ENCODE results near the gene REEP2. TPM values are rescaled to one million over a fixed set of nuclear protein-coding genes. Genes with fewer than 3 reads are reported as not detected.

REEP2 gene
- polyA plus RNA-seq, 2 of the 4 experiments (the other 2 are of a cell fraction): 4.6 to 5.1 TPM

GRCh38 chr5:138489683-138490061 is 50.8 kb downstream of the REEP2 start:
- FAIRE-seq: no peak
- WGBS (ENCODE audit: missing lambda C conversion rate): 80% methylated on average over 5 of the region's 5 CpGs

More at GRCh38 chr5:138489683-138490061, 50.8 kb downstream of the REEP2 start:
- DNase-seq (ENCODE audit: low read depth in 1 of 2, low spot score in 1 of 2): no peak
- H3K27ac ChIP-seq: no peak overlapping the region
- peaks cover 9% of the 10 kb centered on the region; the same call in 1 of the 3 replicates for H3K4me1 ChIP-seq
- ChIA-PET CTCF (interaction anchor here (0.6 to 2.5 kb wide), 5 partner anchors 14 to 160 kb away, joined by 3 to 21 read pairs (median 3); partner anchors contain the start of gene EGR1), POLR2A (no interaction called here)
- ATAC-seq: peak in 1 of 2 experiments; percentile 7; a peak in 2 of 6 replicates
- H3K9me3 ChIP-seq: no peaks in the 10 kb centered on the region
- no peak overlapping the region for H3K4me3 ChIP-seq
- H3K4me2 ChIP-seq: no peak overlapping the region
- TF ChIP-seq CBX2 (IDR thresholded peaks at IDR 0.05; ENCODE audit: borderline replicate concordance, low read depth) (no peak), FOSL2 (IDR thresholded peaks at IDR 0.05) (no peak), FOSL2 (CRISPR knock-in tag; IDR thresholded peaks at IDR 0.05) (no peak), ESRRA (IDR thresholded peaks at IDR 0.05; ENCODE audit: borderline replicate concordance, low read length) (no peak), FOXS1 (CRISPR knock-in tag; IDR thresholded peaks at IDR 0.05) (no peak), USF2 (IDR thresholded peaks at IDR 0.05) (no peak), RFX5 (IDR thresholded peaks at IDR 0.05) (no peak), HDAC2 (IDR thresholded peaks at IDR 0.05) (no peak), ZNF302 (CRISPR knock-in tag; IDR thresholded peaks at IDR 0.05) (no peak), HOXA7 (CRISPR knock-in tag; IDR thresholded peaks at IDR 0.05) (no peak), CEBPB (IDR thresholded peaks at IDR 0.05) (no peak), HOXB5 (CRISPR knock-in tag; IDR thresholded peaks at IDR 0.05) (no peak), TFCP2L1 (CRISPR knock-in tag; IDR thresholded peaks at IDR 0.05) (no peak), EP300 (IDR thresholded peaks at IDR 0.05) (no peak), ZC3H11A (IDR thresholded peaks at IDR 0.05) (no peak)
- TF ChIP-seq, protein P1, sequence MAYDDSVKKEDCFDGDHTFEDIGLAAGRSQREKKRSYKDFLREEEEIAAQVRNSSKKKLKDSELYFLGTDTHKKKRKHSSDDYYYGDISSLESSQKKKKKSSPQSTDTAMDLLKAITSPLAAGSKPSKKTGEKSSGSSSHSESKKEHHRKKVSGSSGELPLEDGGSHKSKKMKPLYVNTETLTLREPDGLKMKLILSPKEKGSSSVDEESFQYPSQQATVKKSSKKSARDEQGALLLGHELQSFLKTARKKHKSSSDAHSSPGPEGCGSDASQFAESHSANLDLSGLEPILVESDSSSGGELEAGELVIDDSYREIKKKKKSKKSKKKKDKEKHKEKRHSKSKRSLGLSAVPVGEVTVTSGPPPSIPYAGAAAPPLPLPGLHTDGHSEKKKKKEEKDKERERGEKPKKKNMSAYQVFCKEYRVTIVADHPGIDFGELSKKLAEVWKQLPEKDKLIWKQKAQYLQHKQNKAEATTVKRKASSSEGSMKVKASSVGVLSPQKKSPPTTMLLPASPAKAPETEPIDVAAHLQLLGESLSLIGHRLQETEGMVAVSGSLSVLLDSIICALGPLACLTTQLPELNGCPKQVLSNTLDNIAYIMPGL (CRISPR knock-in tag; IDR thresholded peaks at IDR 0.05; ENCODE audit: borderline replicate concordance): no peak
- TF ChIP-seq, protein P2, sequence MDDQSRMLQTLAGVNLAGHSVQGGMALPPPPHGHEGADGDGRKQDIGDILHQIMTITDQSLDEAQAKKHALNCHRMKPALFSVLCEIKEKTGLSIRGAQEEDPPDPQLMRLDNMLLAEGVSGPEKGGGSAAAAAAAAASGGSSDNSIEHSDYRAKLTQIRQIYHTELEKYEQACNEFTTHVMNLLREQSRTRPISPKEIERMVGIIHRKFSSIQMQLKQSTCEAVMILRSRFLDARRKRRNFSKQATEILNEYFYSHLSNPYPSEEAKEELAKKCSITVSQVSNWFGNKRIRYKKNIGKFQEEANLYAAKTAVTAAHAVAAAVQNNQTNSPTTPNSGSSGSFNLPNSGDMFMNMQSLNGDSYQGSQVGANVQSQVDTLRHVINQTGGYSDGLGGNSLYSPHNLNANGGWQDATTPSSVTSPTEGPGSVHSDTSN (IDR thresholded peaks at IDR 0.05): no peak
- TF ChIP-seq, protein P3, sequence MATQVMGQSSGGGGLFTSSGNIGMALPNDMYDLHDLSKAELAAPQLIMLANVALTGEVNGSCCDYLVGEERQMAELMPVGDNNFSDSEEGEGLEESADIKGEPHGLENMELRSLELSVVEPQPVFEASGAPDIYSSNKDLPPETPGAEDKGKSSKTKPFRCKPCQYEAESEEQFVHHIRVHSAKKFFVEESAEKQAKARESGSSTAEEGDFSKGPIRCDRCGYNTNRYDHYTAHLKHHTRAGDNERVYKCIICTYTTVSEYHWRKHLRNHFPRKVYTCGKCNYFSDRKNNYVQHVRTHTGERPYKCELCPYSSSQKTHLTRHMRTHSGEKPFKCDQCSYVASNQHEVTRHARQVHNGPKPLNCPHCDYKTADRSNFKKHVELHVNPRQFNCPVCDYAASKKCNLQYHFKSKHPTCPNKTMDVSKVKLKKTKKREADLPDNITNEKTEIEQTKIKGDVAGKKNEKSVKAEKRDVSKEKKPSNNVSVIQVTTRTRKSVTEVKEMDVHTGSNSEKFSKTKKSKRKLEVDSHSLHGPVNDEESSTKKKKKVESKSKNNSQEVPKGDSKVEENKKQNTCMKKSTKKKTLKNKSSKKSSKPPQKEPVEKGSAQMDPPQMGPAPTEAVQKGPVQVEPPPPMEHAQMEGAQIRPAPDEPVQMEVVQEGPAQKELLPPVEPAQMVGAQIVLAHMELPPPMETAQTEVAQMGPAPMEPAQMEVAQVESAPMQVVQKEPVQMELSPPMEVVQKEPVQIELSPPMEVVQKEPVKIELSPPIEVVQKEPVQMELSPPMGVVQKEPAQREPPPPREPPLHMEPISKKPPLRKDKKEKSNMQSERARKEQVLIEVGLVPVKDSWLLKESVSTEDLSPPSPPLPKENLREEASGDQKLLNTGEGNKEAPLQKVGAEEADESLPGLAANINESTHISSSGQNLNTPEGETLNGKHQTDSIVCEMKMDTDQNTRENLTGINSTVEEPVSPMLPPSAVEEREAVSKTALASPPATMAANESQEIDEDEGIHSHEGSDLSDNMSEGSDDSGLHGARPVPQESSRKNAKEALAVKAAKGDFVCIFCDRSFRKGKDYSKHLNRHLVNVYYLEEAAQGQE (IDR thresholded peaks at IDR 0.05): no peak
- TF ChIP-seq, protein P4, sequence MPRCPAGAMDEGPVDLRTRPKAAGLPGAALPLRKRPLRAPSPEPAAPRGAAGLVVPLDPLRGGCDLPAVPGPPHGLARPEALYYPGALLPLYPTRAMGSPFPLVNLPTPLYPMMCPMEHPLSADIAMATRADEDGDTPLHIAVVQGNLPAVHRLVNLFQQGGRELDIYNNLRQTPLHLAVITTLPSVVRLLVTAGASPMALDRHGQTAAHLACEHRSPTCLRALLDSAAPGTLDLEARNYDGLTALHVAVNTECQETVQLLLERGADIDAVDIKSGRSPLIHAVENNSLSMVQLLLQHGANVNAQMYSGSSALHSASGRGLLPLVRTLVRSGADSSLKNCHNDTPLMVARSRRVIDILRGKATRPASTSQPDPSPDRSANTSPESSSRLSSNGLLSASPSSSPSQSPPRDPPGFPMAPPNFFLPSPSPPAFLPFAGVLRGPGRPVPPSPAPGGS (IDR thresholded peaks at IDR 0.05): no peak
